NCI-H1436 treated with DMSO at 0.1 percent for 48 hours (cell line): ENCODE measurements around the gene ADD2.

Source experiments
- DNase-seq: peaks from one replicate; lab custom pipeline; 2025; lab: John Stamatoyannopoulos, UW

Gene ADD2

GRCh38 chr2:70702711-70703395 is 65.1 kb downstream of the ADD2 start:
- no peak for DNase-seq

GRCh38 chr2:70698847-70699246 is 69.2 kb downstream of the ADD2 start:
- DNase-seq = no peak

GRCh38 chr2:70697603-70698383 is 70.2 kb downstream of the ADD2 start:
- DNase-seq = no peak

- no peak for DNase-seq
These were observed 71.9 kb downstream of the ADD2 start for GRCh38 chr2:70696142-70696541.

- DNase-seq = no peak
These were observed 75.7 kb downstream of the ADD2 start for GRCh38 chr2:70692256-70692655.

GRCh38 chr2:70691497-70692140 is 76.4 kb downstream of the ADD2 start:
- DNase-seq = no peak

- DNase-seq = no peak
These were observed 77.2 kb downstream of the ADD2 start for GRCh38 chr2:70690846-70691245.

- DNase-seq = no peak
These were observed 79.6 kb downstream of the ADD2 start for GRCh38 chr2:70688427-70688826.

GRCh38 chr2:70687461-70687795 is 80.6 kb downstream of the ADD2 start:
- DNase-seq = no peak

GRCh38 chr2:70686577-70687460 is 81.2 kb downstream of the ADD2 start:
- DNase-seq = no peak

GRCh38 chr2:70685771-70686171 is 82.2 kb downstream of the ADD2 start:
- peak; percentile 36 for DNase-seq

GRCh38 chr2:70684846-70685622 is 83.0 kb downstream of the ADD2 start:
- DNase-seq = peak; percentile 33

GRCh38 chr2:70683455-70683854 is 84.5 kb downstream of the ADD2 start:
- DNase-seq = no peak

- DNase-seq = no peak
These were observed 87.3 kb downstream of the ADD2 start for GRCh38 chr2:70680735-70681134.

GRCh38 chr2:70679259-70679658 is 88.7 kb downstream of the ADD2 start:
- no peak for DNase-seq

GRCh38 chr2:70678576-70679143 is 89.3 kb downstream of the ADD2 start:
- DNase-seq = no peak

- no peak for DNase-seq
These were observed 91.5 kb downstream of the ADD2 start for GRCh38 chr2:70676301-70677035.

GRCh38 chr2:70675862-70676261 is 92.1 kb downstream of the ADD2 start:
- DNase-seq = no peak

- DNase-seq = no peak
These were observed 93.2 kb downstream of the ADD2 start for GRCh38 chr2:70674636-70675430.
